Middle frontal gyrus (tissue), 1 donor: ENCODE data around the gene BUD23.
"Not testable (repeated sequence)": the region's sequence is repeated elsewhere in the genome, so short reads cannot be mapped to it uniquely, and the experiment has no call there.

ENCODE experiments used
- DNase-seq: peaks from one replicate; pipeline ENCODE4 v3.0.0-alpha.2; 2015; ENCODE audit warnings: low spot score; ENCODE audit errors: extremely low spot score

The BUD23 gene

GRCh38 chr7:73668103-73668885, 15.1 kb upstream of the BUD23 start:
- DNase-seq: no peak

GRCh38 chr7:73668886-73669230, 14.5 kb upstream of the BUD23 start:
- DNase-seq: no peak

- no peak for DNase-seq
These were observed 14.1 kb upstream of the BUD23 start for GRCh38 chr7:73669288-73669701.

- DNase-seq: no peak
These were observed 13.5 kb upstream of the BUD23 start for GRCh38 chr7:73669858-73670385.

- DNase-seq: no peak
These were observed 12.1 kb upstream of the BUD23 start for GRCh38 chr7:73671322-73671661.

GRCh38 chr7:73671857-73672445, 11.4 kb upstream of the BUD23 start:
- DNase-seq: no peak

GRCh38 chr7:73674468-73675124, 8.8 kb upstream of the BUD23 start:
- DNase-seq: no peak

GRCh38 chr7:73676062-73676461, 7.3 kb upstream of the BUD23 start:
- not testable (repeated sequence) for DNase-seq

- no peak for DNase-seq
These were observed 4.5 kb upstream of the BUD23 start for GRCh38 chr7:73678862-73679261.

- no peak for DNase-seq
These were observed 3.7 kb upstream of the BUD23 start for GRCh38 chr7:73679709-73680108.

- no peak for DNase-seq
These were observed 2.9 kb upstream of the BUD23 start for GRCh38 chr7:73680501-73680900.

- no peak for DNase-seq
These were observed 2.4 kb upstream of the BUD23 start for GRCh38 chr7:73681031-73681430.

- no peak for DNase-seq
These were observed 697 bp upstream of the BUD23 start for GRCh38 chr7:73682745-73683055.

- DNase-seq: no peak
These were observed 644 bp downstream of the BUD23 start for GRCh38 chr7:73683788-73684693.

GRCh38 chr7:73685311-73685710, 1.9 kb downstream of the BUD23 start:
- DNase-seq: no peak

- DNase-seq: no peak
These were observed 4.9 kb downstream of the BUD23 start for GRCh38 chr7:73688288-73688687.

- DNase-seq: no peak
These were observed 7.2 kb downstream of the BUD23 start for GRCh38 chr7:73690646-73691045.

- no peak for DNase-seq
These were observed 13.0 kb downstream of the BUD23 start for GRCh38 chr7:73696372-73696771.

GRCh38 chr7:73698410-73698809, 15.0 kb downstream of the BUD23 start:
- DNase-seq: no peak

GRCh38 chr7:73699370-73700068, 16.1 kb downstream of the BUD23 start:
- DNase-seq: no peak

GRCh38 chr7:73700069-73700423, 16.6 kb downstream of the BUD23 start:
- no peak for DNase-seq
